GM23338 (cell line): ENCODE measurements around the gene ZFC3H1. TPM values are rescaled to one million over a fixed set of nuclear protein-coding genes. Genes with fewer than 3 reads are reported as not detected.

Source experiments
- ATAC-seq: fragments of 200-7000 bp; cut with Tn5 transposase; 3 replicates; pipeline ENCODE4 v1.9.1; 2020
- DNase-seq: peaks from one replicate; pipeline ENCODE4 v3.0.0-alpha.2; 2015; ENCODE audit warnings: low spot score
- H2AFZ ChIP-seq: fragments of 200-600 bp; sonication (generic); 2 replicates; pipeline ENCODE4 v1.8.0; 2016; ENCODE audit warnings: antibody characterized with exemption, mild to moderate bottlenecking, moderate library complexity
- H3F3A ChIP-seq: fragments of 200-600 bp; sonication (generic); replicated peaks from 2 replicates; pipeline ENCODE4 v1.8.0; 2017; ENCODE audit warnings: antibody characterized with exemption, mixed run types, low read depth
- H3K27ac ChIP-seq: fragments of 200-600 bp; sonication (generic); 2 replicates; pipeline ENCODE4 v1.6.1; 2016; ENCODE audit warnings: low read depth
- H3K27me3 ChIP-seq: fragments of 200-600 bp; sonication (generic); 2 replicates; pipeline ENCODE4 v1.8.0; 2016; ENCODE audit warnings: mild to moderate bottlenecking, mixed run types, moderate library complexity; ENCODE audit not compliant: insufficient read depth
- H3K36me3 ChIP-seq: fragments of 200-600 bp; sonication (generic); 2 replicates; pipeline ENCODE4 v1.8.0; 2016; ENCODE audit warnings: mild to moderate bottlenecking; ENCODE audit not compliant: insufficient read depth
- H3K4me1 ChIP-seq: fragments of 200-600 bp; sonication (generic); 2 replicates; pipeline ENCODE4 v1.8.0; 2016; ENCODE audit warnings: mild to moderate bottlenecking, moderate library complexity; ENCODE audit not compliant: insufficient read depth
- H3K4me2 ChIP-seq: fragments of 200-600 bp; sonication (generic); 2 replicates; pipeline ENCODE4 v1.7.1; 2017; ENCODE audit warnings: mixed run types
- H3K4me3 ChIP-seq: fragments of 200-600 bp; sonication (generic); 2 replicates; pipeline ENCODE4 v1.6.1; 2016; ENCODE audit warnings: mixed run types
- H3K79me2 ChIP-seq: fragments of 200-600 bp; sonication (generic); replicated peaks from 2 replicates; pipeline ENCODE4 v1.8.0; 2017; ENCODE audit warnings: mild to moderate bottlenecking; ENCODE audit not compliant: insufficient read depth
- H3K9me2 ChIP-seq: fragments of 200-600 bp; sonication (generic); 2 replicates; pipeline ENCODE4 v1.8.0; 2017; ENCODE audit not compliant: insufficient read depth
- H4K20me1 ChIP-seq: fragments of 200-600 bp; sonication (generic); replicated peaks from 2 replicates; pipeline ENCODE4 v1.8.0; 2017; ENCODE audit warnings: mild to moderate bottlenecking; ENCODE audit not compliant: insufficient read depth
- H3K27ac Mint-ChIP-seq: 2 replicates; pipeline ENCODE4 v1.8.0; 2020; ENCODE audit warnings: inconsistent platforms, mild to moderate bottlenecking, moderate library complexity, mixed read lengths
- H3K27me3 Mint-ChIP-seq: 3 replicates; pipeline ENCODE4 v1.8.0; 2022; ENCODE audit warnings: low read depth, mild to moderate bottlenecking, moderate library complexity, mixed read lengths, inconsistent platforms; ENCODE audit not compliant: insufficient read depth, poor library complexity
- H3K36me3 Mint-ChIP-seq: 3 replicates; pipeline ENCODE4 v1.8.0; 2021; ENCODE audit warnings: low read depth, mild to moderate bottlenecking, inconsistent platforms, moderate library complexity, mixed read lengths
- H3K4me1 Mint-ChIP-seq: 3 replicates; pipeline ENCODE4 v1.8.0; 2020; ENCODE audit warnings: mild to moderate bottlenecking, inconsistent platforms, mixed read lengths
- H3K4me3 Mint-ChIP-seq: 3 replicates; pipeline ENCODE4 v1.8.0; 2021; ENCODE audit warnings: moderate library complexity, mild to moderate bottlenecking, inconsistent platforms, mixed read lengths
- H3K9me3 Mint-ChIP-seq: 3 replicates; pipeline ENCODE4 v1.8.0; 2020; ENCODE audit warnings: moderate library complexity, mild to moderate bottlenecking, inconsistent platforms, mixed read lengths
- CREB1 ChIP-seq: fragments of 250-450 bp; sonication (Bioruptor Pico); IDR thresholded peaks from 2 replicates; pipeline ENCODE4 v1.5.0; 2020; ENCODE audit warnings: low read depth, mild to moderate bottlenecking, moderate library complexity
- CTCF ChIP-seq, 2 experiments: fragments of 200-600 bp in 1 of 2; sonication (generic) in 1 of 2; conservative IDR thresholded peaks; 2 replicates each; pipeline versions ENCODE4 v1.5.1 to v1.6.1; 2016 to 2017; ENCODE audit warnings: antibody characterized with exemption in 2 of 2, low read depth in 2 of 2, mild to moderate bottlenecking in 2 of 2, moderate library complexity in 1 of 2
- ETS1 ChIP-seq: IDR thresholded peaks from 2 replicates; pipeline ENCODE4 v1.6.1; 2016; ENCODE audit warnings: antibody characterized with exemption
- EZH2 ChIP-seq: fragments of 200-600 bp; sonication (generic); IDR thresholded peaks from one replicate; pipeline ENCODE4 v1.8.0; 2017; ENCODE audit warnings: antibody characterized with exemption, mild to moderate bottlenecking, low read depth; ENCODE audit not compliant: unreplicated experiment
- EZH2phosphoT487 ChIP-seq: fragments of 200-600 bp; sonication (generic); IDR thresholded peaks from one replicate; pipeline ENCODE4 v1.8.1; 2018; ENCODE audit warnings: antibody characterized with exemption; ENCODE audit not compliant: unreplicated experiment
- JUNB ChIP-seq: IDR thresholded peaks from one replicate; pipeline ENCODE4 v1.6.1; 2016; ENCODE audit warnings: antibody characterized with exemption; ENCODE audit not compliant: unreplicated experiment
- NANOG ChIP-seq: IDR thresholded peaks from 2 replicates; pipeline ENCODE4 v1.6.1; 2016; ENCODE audit warnings: antibody characterized with exemption, borderline replicate concordance
- POLR2AphosphoS5 ChIP-seq: IDR thresholded peaks from 2 replicates; pipeline ENCODE4 v1.6.1; 2016; ENCODE audit warnings: antibody characterized with exemption, low read depth
- REST ChIP-seq: IDR thresholded peaks from one replicate; pipeline ENCODE4 v1.6.1; 2018; ENCODE audit warnings: antibody characterized with exemption; ENCODE audit not compliant: unreplicated experiment
- STAT1 ChIP-seq: IDR thresholded peaks from one replicate; pipeline ENCODE4 v1.6.1; 2016; ENCODE audit warnings: antibody characterized with exemption; ENCODE audit not compliant: unreplicated experiment
- ZNF114 ChIP-seq: fragments of 250-450 bp; sonication (Bioruptor Pico); IDR thresholded peaks from 2 replicates; pipeline ENCODE4 v1.5.0; 2020; ENCODE audit warnings: mild to moderate bottlenecking, moderate library complexity
- ZNF331 ChIP-seq: fragments of 250-450 bp; sonication (Bioruptor Pico); IDR thresholded peaks from 2 replicates; pipeline ENCODE4 v1.5.0; 2020; ENCODE audit warnings: low read depth, mild to moderate bottlenecking, moderate library complexity
- ZNF462 ChIP-seq: fragments of 250-450 bp; sonication (Bioruptor Pico); IDR thresholded peaks from 2 replicates; pipeline ENCODE4 v1.5.0; 2020; ENCODE audit warnings: mild to moderate bottlenecking, moderate library complexity
- polyA plus RNA-seq: library from polyadenylated mRNA; unstranded; fragments of >200 nt; fragmentation: Nextera tagmentation; extraction: Ambion mirVana; gene quantifications from 2 replicates; pipeline ENCODE4 v1.2.1, GENCODE V29; 2016
- total RNA-seq: library from RNA; depleted of rRNA; stranded (reverse); fragments of >200 nt; shearing (Covaris generic); gene quantifications from 2 replicates; pipeline ENCODE4 v1.2.3, GENCODE V29; 2014

ZFC3H1 gene
- total and polyA plus RNA-seq, 2 experiments from 2014 or later = 30.3 to 46.2 TPM

GRCh38 chr12:71589478-71589881 lies 74.2 kb downstream of the ZFC3H1 start:
- H3K36me3 Mint-ChIP-seq = no peaks in the 10 kb centered on the region
- ATAC-seq (no peak), DNase-seq (no peak)
- H3F3A ChIP-seq = no peaks in the 10 kb centered on the region
- H3K9me3 Mint-ChIP-seq = peaks cover 6% of the 10 kb centered on the region; the same call in 1 of the 3 replicates
- H3K79me2 ChIP-seq = no peaks in the 10 kb centered on the region
- no peaks in the 10 kb centered on the region for H4K20me1 ChIP-seq
- H3K9me2 ChIP-seq = 0 out of 2 replicates have a peak, but pooled peaks cover 15% of the 10 kb centered on the region
- H3K36me3 ChIP-seq = no peaks in the 10 kb centered on the region
- H2AFZ ChIP-seq = no peak overlapping the region
- no peak overlapping the region for H3K4me2 ChIP-seq
- H3K27me3 ChIP-seq = no peaks in the 10 kb centered on the region
- TF ChIP-seq POLR2AphosphoS5 (no peak), CTCF (conservative IDR thresholded peaks at IDR 0.05; ENCODE audit: low read depth in 2 of 2) (no peak), ZNF462 (CRISPR knock-in tag) (no peak), ETS1 (no peak), JUNB (no peak), ZNF331 (CRISPR knock-in tag) (no peak), STAT1 (no peak), REST (no peak), EZH2phosphoT487 (no peak), CREB1 (CRISPR knock-in tag) (no peak), ZNF114 (CRISPR knock-in tag) (no peak), NANOG (no peak), EZH2 (no peak)
- H3K4me3 Mint-ChIP-seq = no peak overlapping the region
- H3K4me1 Mint-ChIP-seq = peaks cover 7% of the 10 kb centered on the region
- no peaks in the 10 kb centered on the region for H3K27me3 Mint-ChIP-seq
- H3K4me1 ChIP-seq = no peaks in the 10 kb centered on the region
- H3K27ac Mint-ChIP-seq = no peak overlapping the region
- H3K27ac ChIP-seq = no peak overlapping the region
- no peak overlapping the region for H3K4me3 ChIP-seq
